Body of pancreas (tissue), 4 donors: ENCODE measurements around the gene CCDC136. TPM values are rescaled to one million over a fixed set of nuclear protein-coding genes. Genes with fewer than 3 reads are reported as not detected.

Source experiments
- ATAC-seq: fragments of 150-250 bp; one replicate; pipeline ENCODE4 v1.9.1; 2016
- DNase-seq, 4 donors: peaks; one replicate each; pipeline ENCODE4 v3.0.0-alpha.2; 2019
- H3K27ac ChIP-seq, 4 donors: fragments of 200-600 bp; sonication (generic); 1 replicate in 3 of 4; 2 replicates in 1 of 4; pipeline versions ENCODE4 v1.5.1 to v1.6.1; 2016 to 2019; ENCODE audit warnings: mild to moderate bottlenecking in 1 of 4, mixed read lengths in 1 of 4, moderate library complexity in 1 of 4
- H3K27me3 ChIP-seq, 2 donors: fragments of 200-600 bp; sonication (generic); one replicate each; pipeline ENCODE4 v1.6.0; 2016; ENCODE audit warnings: mild to moderate bottlenecking in 1 of 2
- H3K36me3 ChIP-seq, 2 donors: fragments of 200-600 bp; sonication (generic); replicated peaks in 1 of 2; 2 replicates each; pipeline ENCODE4 v1.5.1; 2016; ENCODE audit warnings: low read depth in 2 of 2; ENCODE audit not compliant: insufficient read depth in 1 of 2
- H3K4me1 ChIP-seq: fragments of 200-600 bp; sonication (generic); one replicate; pipeline ENCODE4 v1.6.0; 2016
- H3K4me3 ChIP-seq, 2 donors: fragments of 200-600 bp; sonication (generic); 1 replicate in 1 of 2; 2 replicates in 1 of 2; pipeline ENCODE4 v1.5.1; 2016 to 2019
- H3K9me3 ChIP-seq, 3 donors: fragments of 200-600 bp; sonication (generic); 1 replicate in 2 of 3; 2 replicates in 1 of 3; pipeline ENCODE4 v1.5.1; 2016
- POLR2A ChIP-seq, 3 donors: fragments of 450-650 bp; IDR thresholded peaks; one replicate each; pipeline ENCODE4 v1.6.1; 2016; ENCODE audit warnings: antibody characterized with exemption in 3 of 3, mild to moderate bottlenecking in 2 of 3
- WGBS, 2 donors: methylation state at CpG; one replicate each; pipeline ENCODE4 v1.1.5; 2017; 5-methylcytosine and 5-hydroxymethylcytosine counted together
- intact Hi-C: fragments of 100-400 bp; cut with DNase I; formaldehyde crosslinking; loops from one replicate; pipeline ENCODE4 v1.15.1; 2023
- total RNA-seq, 2 donors: library from RNA; depleted of rRNA; stranded (reverse); fragments of >200 nt; gene quantifications; one replicate each; pipeline ENCODE4 v1.1.0, GENCODE V29; 2016
- TF ChIP-seq, protein P1 (sequence below), 7 experiments: fragments of 450-650 bp in 4 of 7; fragments of 200-600 bp in 3 of 7; sonication (generic) in 3 of 7; IDR thresholded peaks; one replicate each; pipeline ENCODE4 v1.5.1; 2016 to 2019; ENCODE audit warnings: antibody characterized with exemption in 7 of 7

Gene CCDC136
- total RNA-seq, 2 donors from 2014 or later: 0.99 to 3.6 TPM

GRCh38 chr7:128841921-128842673 is 50.3 kb downstream of the CCDC136 start:
- Histone ChIP-seq H3K9me3 (no peaks in the 10 kb centered on the region), H3K27me3 (no peaks in the 10 kb centered on the region), H3K4me1 (no peaks in the 10 kb centered on the region), H3K27ac (no peak overlapping the region), H3K4me3 (no peak overlapping the region), H3K36me3 (no peaks in the 10 kb centered on the region)
- intact Hi-C loops: no loop called here
- peak; percentile 37 to 64 (median 47) for DNase-seq
- peak; percentile 54 for ATAC-seq
- 35 to 48% methylated on average over 16 to 33 of the region's 35 CpGs for WGBS, 2 donors
- TF ChIP-seq POLR2A (IDR thresholded peaks at IDR 0.05): no peak
- TF ChIP-seq, protein P1, sequence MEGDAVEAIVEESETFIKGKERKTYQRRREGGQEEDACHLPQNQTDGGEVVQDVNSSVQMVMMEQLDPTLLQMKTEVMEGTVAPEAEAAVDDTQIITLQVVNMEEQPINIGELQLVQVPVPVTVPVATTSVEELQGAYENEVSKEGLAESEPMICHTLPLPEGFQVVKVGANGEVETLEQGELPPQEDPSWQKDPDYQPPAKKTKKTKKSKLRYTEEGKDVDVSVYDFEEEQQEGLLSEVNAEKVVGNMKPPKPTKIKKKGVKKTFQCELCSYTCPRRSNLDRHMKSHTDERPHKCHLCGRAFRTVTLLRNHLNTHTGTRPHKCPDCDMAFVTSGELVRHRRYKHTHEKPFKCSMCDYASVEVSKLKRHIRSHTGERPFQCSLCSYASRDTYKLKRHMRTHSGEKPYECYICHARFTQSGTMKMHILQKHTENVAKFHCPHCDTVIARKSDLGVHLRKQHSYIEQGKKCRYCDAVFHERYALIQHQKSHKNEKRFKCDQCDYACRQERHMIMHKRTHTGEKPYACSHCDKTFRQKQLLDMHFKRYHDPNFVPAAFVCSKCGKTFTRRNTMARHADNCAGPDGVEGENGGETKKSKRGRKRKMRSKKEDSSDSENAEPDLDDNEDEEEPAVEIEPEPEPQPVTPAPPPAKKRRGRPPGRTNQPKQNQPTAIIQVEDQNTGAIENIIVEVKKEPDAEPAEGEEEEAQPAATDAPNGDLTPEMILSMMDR (IDR thresholded peaks at IDR 0.05): peak; percentile 21 to 81 (median 56)

DNA sequence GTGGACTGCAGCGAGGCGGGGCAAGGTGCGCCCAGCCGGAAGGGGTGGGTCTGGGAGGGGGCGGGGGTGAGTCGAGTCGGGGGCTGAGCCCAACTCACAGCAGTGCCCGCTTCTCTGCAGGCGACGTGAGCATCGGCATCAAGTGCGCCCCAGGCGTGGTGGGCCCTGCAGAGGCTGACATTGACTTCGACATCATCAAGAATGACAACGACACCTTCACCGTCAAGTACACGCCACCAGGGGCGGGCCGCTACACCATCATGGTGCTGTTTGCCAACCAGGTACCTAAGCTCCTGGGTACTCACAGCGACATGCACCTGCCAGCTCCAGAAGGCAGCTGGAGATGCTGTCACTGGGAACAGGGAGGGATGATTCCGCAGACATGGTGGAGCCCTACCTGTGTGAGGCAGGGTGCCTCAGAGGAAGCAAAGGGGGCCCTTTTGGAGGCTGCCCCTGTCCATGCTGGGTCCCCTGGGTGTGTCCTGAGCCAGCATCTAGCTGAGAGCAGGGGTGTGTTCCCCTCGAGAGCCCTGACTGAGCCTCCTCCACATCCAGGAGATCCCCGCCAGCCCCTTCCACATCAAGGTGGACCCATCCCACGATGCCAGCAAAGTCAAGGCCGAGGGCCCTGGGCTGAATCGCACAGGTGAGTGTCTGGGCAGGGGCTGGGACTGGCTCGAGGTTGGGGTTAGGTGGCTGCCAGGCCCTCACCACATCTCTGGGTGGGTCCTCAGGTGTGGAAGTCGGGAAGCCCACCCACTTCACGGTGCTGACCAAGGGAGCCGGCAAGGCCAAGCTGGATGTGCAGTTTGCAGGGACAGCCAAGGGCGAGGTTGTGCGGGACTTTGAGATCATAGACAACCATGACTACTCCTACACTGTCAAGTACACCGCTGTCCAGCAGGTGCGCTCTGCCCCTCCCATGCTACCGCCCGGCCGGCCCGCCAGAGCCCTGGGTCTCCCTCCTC is 51.2 kb downstream of the CCDC136 start:
- Histone ChIP-seq H3K36me3 (no peaks in the 10 kb centered on the region), H3K27ac (no peak overlapping the region), H3K27me3 (no peaks in the 10 kb centered on the region), H3K9me3 (no peaks in the 10 kb centered on the region), H3K4me1 (no peaks in the 10 kb centered on the region), H3K4me3 (no peak overlapping the region)
- TF ChIP-seq POLR2A (IDR thresholded peaks at IDR 0.05): no peak
- TF ChIP-seq, protein P1 (IDR thresholded peaks at IDR 0.05): no peak
- intact Hi-C loops: no loop called here
- DNase-seq (no peak), ATAC-seq (no peak)
- WGBS, 2 donors: 81 to 85% methylated on average over 24 to 38 of the region's 38 CpGs

GRCh38 chr7:128843938-128844621 is 52.3 kb downstream of the CCDC136 start:
- TF ChIP-seq POLR2A (IDR thresholded peaks at IDR 0.05): no peak
- TF ChIP-seq, protein P1 (IDR thresholded peaks at IDR 0.05): no peak
- intact Hi-C loops: no loop called here
- no peak for DNase-seq

GRCh38 chr7:128844777-128845311 is 53.1 kb downstream of the CCDC136 start:
- H3K9me3 ChIP-seq: no peaks in the 10 kb centered on the region
- no peak for ATAC-seq
- DNase-seq: no peak
- no peak for TF ChIP-seq POLR2A (IDR thresholded peaks at IDR 0.05)
- TF ChIP-seq, protein P1 (IDR thresholded peaks at IDR 0.05): no peak
- intact Hi-C loops: no loop called here
- no peak overlapping the region for H3K27ac ChIP-seq
- H3K36me3 ChIP-seq: no peaks in the 10 kb centered on the region
- WGBS, 2 donors: 90 to 91% methylated on average over 14 to 24 of the region's 25 CpGs
- H3K27me3 ChIP-seq: no peaks in the 10 kb centered on the region
- no peaks in the 10 kb centered on the region for H3K4me1 ChIP-seq
- H3K4me3 ChIP-seq: no peak overlapping the region

More at GRCh38 chr7:128843938-128844621, 52.3 kb downstream of the CCDC136 start:
- Histone ChIP-seq H3K36me3 (no peaks in the 10 kb centered on the region), H3K4me1 (no peaks in the 10 kb centered on the region), H3K9me3 (no peaks in the 10 kb centered on the region), H3K4me3 (no peak overlapping the region), H3K27me3 (no peaks in the 10 kb centered on the region), H3K27ac (no peak overlapping the region)
- WGBS, 2 donors: 91 to 93% methylated on average over 3 to 17 of the region's 17 CpGs
- ATAC-seq: no peak
